Endothelial cell of umbilical vein (primary cell): ENCODE data around the gene LRRC56.
"Not testable (repeated sequence)": the region's sequence is repeated elsewhere in the genome, so short reads cannot be mapped to it uniquely, and the experiment has no call there.

Source experiments
- CTCF ChIP-seq, 2 donors: IDR thresholded peaks; 1 replicate in 1 of 2; 2 replicates in 1 of 2; pipeline ENCODE4 v1.5.1; 2011; ENCODE audit warnings: low read length in 2 of 2, mild to moderate bottlenecking in 2 of 2, moderate library complexity in 2 of 2, control low read depth in 1 of 2, inconsistent platforms in 1 of 2, low read depth in 1 of 2; ENCODE audit not compliant: insufficient read depth in 1 of 2; ENCODE audit errors: extremely low read depth in 1 of 2
- POLR2AphosphoS5 ChIP-seq: IDR thresholded peaks from 2 replicates; pipeline ENCODE4 v1.6.1; 2012; ENCODE audit warnings: low read depth, mild to moderate bottlenecking, control low read depth, low read length, moderate library complexity; ENCODE audit not compliant: insufficient read depth

- not testable (repeated sequence) for TF ChIP-seq POLR2AphosphoS5; CTCF (IDR thresholded peaks at IDR 0.05; ENCODE audit: extremely low read depth in 1 of 2, insufficient read depth in 1 of 2, low read depth in 1 of 2, low read length in 2 of 2)
Measured at GRCh38 chr11:516918-517685, 20.2 kb upstream of the LRRC56 start.
